Prostate gland (tissue), 2 donors: Measurements from ENCODE around the gene GDF15. TPM values are rescaled to one million over a fixed set of nuclear protein-coding genes. Genes with fewer than 3 reads are reported as not detected.
"Not testable (repeated sequence)": the region's sequence is repeated elsewhere in the genome, so short reads cannot be mapped to it uniquely, and the experiment has no call there.

Experiments used
- DNase-seq: peaks from one replicate; pipeline ENCODE4 v3.0.0-alpha.2; 2019; ENCODE audit warnings: low spot score
- H3K27ac ChIP-seq, 2 donors: fragments of 200-600 bp; sonication (generic); 2 replicates each; pipeline ENCODE4 v1.5.1; 2017 to 2019
- H3K27me3 ChIP-seq: fragments of 200-600 bp; sonication (generic); replicated peaks from 2 replicates; pipeline ENCODE4 v1.5.1; 2019; ENCODE audit not compliant: insufficient read depth
- H3K36me3 ChIP-seq, 2 donors: fragments of 200-600 bp; sonication (generic); 1 replicate in 1 of 2; 2 replicates in 1 of 2; pipeline versions ENCODE4 v1.5.1 to v1.8.1; 2017 to 2019
- H3K4me1 ChIP-seq: fragments of 200-600 bp; sonication (generic); replicated peaks from 2 replicates; pipeline ENCODE4 v1.5.1; 2019
- H3K4me3 ChIP-seq, 2 donors: fragments of 200-600 bp; sonication (generic); 2 replicates each; pipeline ENCODE4 v1.5.1; 2017 to 2019
- H3K9me3 ChIP-seq: fragments of 200-600 bp; sonication (generic); 2 replicates; pipeline ENCODE4 v1.5.1; 2017
- POLR2A ChIP-seq: fragments of 450-650 bp; IDR thresholded peaks from one replicate; pipeline ENCODE4 v1.6.1; 2016; ENCODE audit warnings: antibody characterized with exemption, mild to moderate bottlenecking
- POLR2AphosphoS5 ChIP-seq: sonication (generic); formaldehyde crosslinking; IDR thresholded peaks from one replicate; pipeline ENCODE4 v1.6.1; 2017; ENCODE audit warnings: antibody characterized with exemption
- WGBS: methylation state at CpG from one replicate; pipeline ENCODE4 v1.1.5; 2018; 5-methylcytosine and 5-hydroxymethylcytosine counted together
- intact Hi-C: fragments of 100-400 bp; cut with DNase I; formaldehyde crosslinking; loops from one replicate; pipeline ENCODE4 v1.14.2; 2022
- total RNA-seq, 2 donors: library from RNA; depleted of rRNA; stranded (reverse); fragments of >200 nt; gene quantifications; one replicate each; pipeline ENCODE4 v1.1.0, GENCODE V29; 2016
- TF ChIP-seq, protein P1 (sequence below), 4 experiments: fragments of 200-600 bp in 2 of 4; fragments of 450-650 bp in 2 of 4; sonication (generic) in 2 of 4; IDR thresholded peaks; 1 replicate in 3 of 4; 2 replicates in 1 of 4; pipeline ENCODE4 v1.5.1; 2016 to 2019; ENCODE audit warnings: antibody characterized with exemption in 4 of 4, mild to moderate bottlenecking in 2 of 4, moderate library complexity in 2 of 4

GDF15 gene
- total RNA-seq, 2 donors from 2014 or later, result 49.6 to 136 TPM

GRCh38 chr19:18397242-18398202, 11.6 kb downstream of the GDF15 start, which contains the start of gene LRRC25:
TSS of gene LRRC25 (minus strand) at chr19:18397622. CDS start at chr19:18396963, 659 bp downstream.
- 16% methylated on average over 33 of the region's 33 CpGs for WGBS
- Histone ChIP-seq H3K4me3 (no peak within 1 kb of the TSS), H3K27me3 (no peaks in the 10 kb centered on the region), H3K36me3 (no peaks in the 10 kb centered on the region), H3K27ac (peak within 1 kb of the TSS in 1 of 2 donors; percentile 20), H3K9me3 (no peaks in the 10 kb centered on the region), H3K4me1 (peaks cover 4% of the 10 kb centered on the region)
- intact Hi-C loops, result no loop called here
- TF ChIP-seq POLR2AphosphoS5 (no peak), POLR2A (peak; percentile 24)
- TF ChIP-seq, protein P1, sequence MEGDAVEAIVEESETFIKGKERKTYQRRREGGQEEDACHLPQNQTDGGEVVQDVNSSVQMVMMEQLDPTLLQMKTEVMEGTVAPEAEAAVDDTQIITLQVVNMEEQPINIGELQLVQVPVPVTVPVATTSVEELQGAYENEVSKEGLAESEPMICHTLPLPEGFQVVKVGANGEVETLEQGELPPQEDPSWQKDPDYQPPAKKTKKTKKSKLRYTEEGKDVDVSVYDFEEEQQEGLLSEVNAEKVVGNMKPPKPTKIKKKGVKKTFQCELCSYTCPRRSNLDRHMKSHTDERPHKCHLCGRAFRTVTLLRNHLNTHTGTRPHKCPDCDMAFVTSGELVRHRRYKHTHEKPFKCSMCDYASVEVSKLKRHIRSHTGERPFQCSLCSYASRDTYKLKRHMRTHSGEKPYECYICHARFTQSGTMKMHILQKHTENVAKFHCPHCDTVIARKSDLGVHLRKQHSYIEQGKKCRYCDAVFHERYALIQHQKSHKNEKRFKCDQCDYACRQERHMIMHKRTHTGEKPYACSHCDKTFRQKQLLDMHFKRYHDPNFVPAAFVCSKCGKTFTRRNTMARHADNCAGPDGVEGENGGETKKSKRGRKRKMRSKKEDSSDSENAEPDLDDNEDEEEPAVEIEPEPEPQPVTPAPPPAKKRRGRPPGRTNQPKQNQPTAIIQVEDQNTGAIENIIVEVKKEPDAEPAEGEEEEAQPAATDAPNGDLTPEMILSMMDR (IDR thresholded peaks at IDR 0.05), result no peak
- no peak for DNase-seq

DNA sequence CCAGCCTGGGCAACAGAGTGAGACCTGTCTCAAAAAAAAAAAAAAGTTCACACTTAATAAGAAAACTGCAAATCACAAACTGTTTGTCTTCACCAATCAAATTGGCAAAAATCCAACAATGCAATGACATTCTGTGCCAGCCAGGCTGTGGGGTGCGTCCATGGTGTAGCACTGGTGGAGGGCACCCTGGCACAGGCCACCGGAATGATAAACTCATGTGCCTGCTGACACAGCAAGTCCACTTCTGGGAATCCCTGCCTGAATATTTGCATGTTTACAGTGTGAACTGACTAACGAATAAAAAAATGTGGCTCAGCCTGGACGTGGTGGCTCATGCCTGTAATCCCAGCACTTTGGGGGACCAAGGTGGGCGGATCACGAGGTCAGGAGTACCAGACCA, 13.1 kb downstream of the GDF15 start:
- intact Hi-C loops, result no loop called here
- H3K9me3 ChIP-seq, result no peaks in the 10 kb centered on the region
- H3K4me3 ChIP-seq, result no peak overlapping the region
- DNase-seq, result peak; percentile 77
- no peaks in the 10 kb centered on the region for H3K36me3 ChIP-seq
- H3K27me3 ChIP-seq, result no peaks in the 10 kb centered on the region
- TF ChIP-seq POLR2A, result no peak
- TF ChIP-seq POLR2AphosphoS5, result peak; percentile 88
- TF ChIP-seq, protein P1 (IDR thresholded peaks at IDR 0.05), result peak in 2 of 4 experiments; percentile 18 to 22
- WGBS, result 27% methylated on average over 6 of the region's 6 CpGs
- peaks cover 4% of the 10 kb centered on the region for H3K4me1 ChIP-seq
- peak overlapping the region in 1 of 2 donors; percentile 41 for H3K27ac ChIP-seq

GRCh38 chr19:18401580-18402112, 15.7 kb downstream of the GDF15 start:
- no peak overlapping the region for H3K4me3 ChIP-seq
- peak; percentile 15 for TF ChIP-seq POLR2A
- TF ChIP-seq, protein P1 (IDR thresholded peaks at IDR 0.05), result peak in 3 of 4 experiments; percentile 11 to 59 (median 44)
- TF ChIP-seq POLR2AphosphoS5, result peak; percentile 43
- H3K9me3 ChIP-seq, result no peaks in the 10 kb centered on the region
- H3K27me3 ChIP-seq, result no peaks in the 10 kb centered on the region
- intact Hi-C loops, result no loop called here
- DNase-seq, result peak; percentile 64
- 42% methylated on average over 7 of the region's 7 CpGs for WGBS
- H3K36me3 ChIP-seq, result no peaks in the 10 kb centered on the region
- no peak overlapping the region for H3K27ac ChIP-seq
- H3K4me1 ChIP-seq, result peaks cover 4% of the 10 kb centered on the region

DNA sequence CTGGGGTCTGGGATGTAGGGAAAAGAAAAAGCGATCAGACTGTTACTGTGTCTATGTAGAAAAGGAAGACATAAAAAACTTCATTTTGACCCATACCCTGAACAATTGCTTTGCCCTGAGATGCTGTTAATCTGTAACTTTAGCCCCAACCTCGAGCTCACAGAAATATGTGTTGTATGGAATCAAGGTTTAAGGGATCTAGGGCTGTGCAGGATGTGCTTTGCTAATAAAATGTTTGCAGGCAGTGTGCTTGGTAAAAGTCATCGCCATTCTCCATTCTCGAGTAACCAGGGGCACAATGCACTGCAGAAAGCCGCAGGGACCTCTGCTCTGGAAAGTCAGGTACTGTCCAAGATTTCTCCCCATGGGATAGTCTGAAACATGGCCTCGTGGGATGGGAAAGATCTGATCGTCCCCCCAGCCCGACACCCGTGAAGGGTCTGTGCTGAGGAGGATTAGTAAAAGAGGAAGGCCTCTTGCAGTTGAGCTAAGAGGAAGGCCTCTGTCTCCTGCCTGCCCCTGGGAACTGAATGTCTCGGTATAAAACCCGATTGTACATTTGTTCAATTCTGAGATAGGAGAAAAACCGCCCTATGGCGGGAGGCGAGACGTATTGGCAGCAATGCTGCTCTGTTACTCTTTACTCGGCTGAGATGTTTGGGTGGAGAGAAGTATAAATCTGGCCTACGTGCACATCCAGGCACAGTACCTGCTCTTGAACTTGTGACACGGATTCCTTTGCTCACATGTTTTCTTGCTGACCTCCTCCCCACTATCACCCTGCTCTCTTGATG, 16.7 kb downstream of the GDF15 start:
- intact Hi-C loops, H3K4me3 ChIP-seq, H3K36me3 ChIP-seq, H3K9me3 ChIP-seq, H3K27ac ChIP-seq, H3K4me1 ChIP-seq, DNase-seq, H3K27me3 ChIP-seq: not testable (repeated sequence)
- 67% methylated on average over 18 of the region's 18 CpGs for WGBS

DNA sequence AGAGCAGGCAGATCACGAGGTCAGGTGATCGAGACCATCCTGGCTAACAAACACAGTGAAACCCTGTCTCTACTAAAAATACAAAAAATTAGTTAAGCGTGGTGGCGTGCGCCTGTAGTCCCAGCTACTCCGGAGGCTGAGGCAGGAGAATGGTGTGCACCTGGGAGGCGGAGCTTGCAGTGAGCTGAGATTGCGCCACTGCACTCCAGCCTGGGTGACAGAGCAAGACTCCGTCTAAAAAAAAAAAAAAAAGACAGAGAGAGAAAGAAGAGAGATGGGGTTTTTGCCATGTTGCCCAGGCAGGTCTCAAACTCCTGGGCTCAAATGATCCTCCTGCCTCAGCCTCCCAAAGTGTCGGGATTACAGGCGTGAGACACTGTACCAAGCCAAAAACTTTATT, 19.8 kb downstream of the GDF15 start:
- H3K4me1 ChIP-seq, H3K4me3 ChIP-seq, H3K36me3 ChIP-seq, intact Hi-C loops, H3K9me3 ChIP-seq, H3K27ac ChIP-seq, H3K27me3 ChIP-seq, DNase-seq: not testable (repeated sequence)
- WGBS, result 84% methylated on average over 11 of the region's 11 CpGs
